HG02884 (cell line): ENCODE results near the gene PRPSAP1.

Source experiments
- ATAC-seq: cut with Tn5 transposase; IDR thresholded peaks from one replicate; pipeline ENCODE4 v1.9.1; 2021; ENCODE audit warnings: mild to moderate bottlenecking, moderate library complexity; ENCODE audit not compliant: unreplicated experiment

Gene PRPSAP1, protein sequence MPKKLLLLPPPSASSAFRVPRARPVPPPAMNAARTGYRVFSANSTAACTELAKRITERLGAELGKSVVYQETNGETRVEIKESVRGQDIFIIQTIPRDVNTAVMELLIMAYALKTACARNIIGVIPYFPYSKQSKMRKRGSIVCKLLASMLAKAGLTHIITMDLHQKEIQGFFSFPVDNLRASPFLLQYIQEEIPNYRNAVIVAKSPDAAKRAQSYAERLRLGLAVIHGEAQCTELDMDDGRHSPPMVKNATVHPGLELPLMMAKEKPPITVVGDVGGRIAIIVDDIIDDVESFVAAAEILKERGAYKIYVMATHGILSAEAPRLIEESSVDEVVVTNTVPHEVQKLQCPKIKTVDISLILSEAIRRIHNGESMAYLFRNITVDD

DNA sequence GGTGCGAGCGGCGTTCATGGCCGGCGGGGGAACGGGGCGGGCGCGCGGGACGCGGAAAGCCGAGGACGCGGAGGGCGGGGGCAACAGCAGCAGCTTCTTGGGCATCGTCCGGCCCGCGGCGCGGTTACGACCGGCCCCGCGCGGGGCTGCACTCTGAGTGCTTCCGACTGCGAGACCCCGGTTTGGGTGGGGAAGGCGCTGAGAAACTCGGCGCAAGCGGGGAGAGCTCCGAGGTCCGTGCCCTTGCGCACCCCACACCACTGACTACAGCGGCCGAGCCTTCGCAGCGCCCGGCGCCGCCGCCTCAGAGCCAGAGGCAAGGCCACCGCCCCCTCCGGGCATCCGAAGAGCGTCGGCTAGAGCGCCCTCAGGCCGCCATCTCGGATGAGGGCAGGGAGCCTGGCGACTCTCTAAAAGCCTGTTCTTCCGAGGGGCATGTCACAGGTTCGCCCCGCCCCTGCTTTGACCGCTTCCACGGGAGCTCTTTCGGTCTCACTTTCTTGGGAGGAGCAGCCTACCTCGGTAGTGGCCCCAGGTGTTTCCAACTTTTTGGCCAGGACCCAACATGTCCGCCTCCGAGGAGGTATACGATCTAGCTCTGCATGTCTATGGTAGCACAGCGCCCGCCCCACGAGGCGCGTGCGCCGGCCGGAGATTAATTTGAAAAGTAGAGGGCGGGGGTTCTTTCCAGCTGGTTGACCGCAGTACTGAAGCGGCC, at the start of gene PRPSAP1:
TSS of gene PRPSAP1 (minus strand) at position 318 of the 718 bp plus-strand sequence. CDS start at position 105, 213 bp downstream.
- ATAC-seq = peak; percentile 82

DNA sequence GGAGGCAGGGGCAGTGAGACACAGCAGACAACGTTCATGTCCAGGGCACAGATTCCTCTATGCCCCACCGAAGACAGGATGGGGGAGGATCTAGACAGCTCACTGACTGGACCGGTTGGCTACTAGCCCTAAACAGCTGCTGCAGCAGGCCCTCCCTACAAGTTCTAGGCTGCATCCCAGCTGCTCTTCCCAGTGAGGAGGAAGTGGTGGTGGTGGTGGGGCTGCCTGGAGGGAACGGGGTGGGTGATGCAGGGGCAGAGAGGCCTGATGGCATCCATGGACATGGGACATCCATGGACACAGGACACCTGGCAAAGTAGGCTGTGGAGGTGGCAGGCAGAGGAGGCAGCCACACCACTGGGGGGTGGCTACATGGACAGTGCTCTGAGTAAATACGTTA, 49.0 kb upstream of the PRPSAP1 start:
- no peak for ATAC-seq

DNA sequence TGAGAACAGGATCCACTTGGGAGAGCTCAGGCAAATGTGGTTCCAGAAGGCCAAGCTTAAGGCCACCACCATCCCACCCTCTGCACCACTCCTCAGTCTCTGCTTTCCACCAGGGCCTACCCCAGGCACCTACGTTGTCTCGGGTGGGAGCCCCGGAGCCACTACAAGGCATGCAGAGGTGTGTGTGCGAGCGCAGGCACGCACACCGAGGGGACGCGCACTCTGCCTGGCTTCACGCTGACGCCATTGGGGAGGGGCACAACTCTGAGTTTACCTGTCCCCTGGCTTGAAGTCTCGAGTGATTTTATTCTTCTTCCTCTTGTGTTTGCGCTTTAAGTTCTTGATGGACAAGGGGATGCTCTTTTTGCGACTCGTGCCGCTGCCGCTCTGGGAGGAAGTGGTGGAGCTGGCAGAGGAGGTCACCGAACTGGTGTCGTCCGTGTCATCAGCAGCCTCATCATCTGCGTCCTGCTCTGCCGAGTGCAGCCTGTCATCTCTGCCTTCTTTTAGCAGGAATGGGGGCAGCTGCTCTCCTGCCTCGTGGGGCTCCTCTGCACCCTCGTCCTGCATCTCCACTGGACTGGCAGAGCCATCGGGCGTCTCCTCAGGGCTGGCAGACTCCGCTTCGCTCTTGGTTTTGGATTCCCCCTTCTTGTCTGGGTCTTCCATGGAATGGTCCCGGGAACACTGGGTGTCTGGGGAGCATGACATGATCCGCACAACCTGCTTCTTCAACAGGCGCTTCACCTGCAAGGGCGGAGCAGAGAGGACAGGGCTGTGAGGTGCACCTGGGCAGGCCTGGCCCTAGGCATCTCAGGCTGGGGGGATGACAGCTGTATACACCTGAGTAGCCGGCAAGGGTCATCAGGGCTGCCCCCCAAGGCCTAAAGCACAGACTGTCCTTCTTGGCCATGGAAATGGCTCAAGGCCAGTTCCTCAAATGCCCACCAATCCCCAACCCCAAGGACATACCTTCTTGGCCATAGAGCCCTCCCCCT, 45.8 kb upstream of the PRPSAP1 start:
- ATAC-seq = no peak

DNA sequence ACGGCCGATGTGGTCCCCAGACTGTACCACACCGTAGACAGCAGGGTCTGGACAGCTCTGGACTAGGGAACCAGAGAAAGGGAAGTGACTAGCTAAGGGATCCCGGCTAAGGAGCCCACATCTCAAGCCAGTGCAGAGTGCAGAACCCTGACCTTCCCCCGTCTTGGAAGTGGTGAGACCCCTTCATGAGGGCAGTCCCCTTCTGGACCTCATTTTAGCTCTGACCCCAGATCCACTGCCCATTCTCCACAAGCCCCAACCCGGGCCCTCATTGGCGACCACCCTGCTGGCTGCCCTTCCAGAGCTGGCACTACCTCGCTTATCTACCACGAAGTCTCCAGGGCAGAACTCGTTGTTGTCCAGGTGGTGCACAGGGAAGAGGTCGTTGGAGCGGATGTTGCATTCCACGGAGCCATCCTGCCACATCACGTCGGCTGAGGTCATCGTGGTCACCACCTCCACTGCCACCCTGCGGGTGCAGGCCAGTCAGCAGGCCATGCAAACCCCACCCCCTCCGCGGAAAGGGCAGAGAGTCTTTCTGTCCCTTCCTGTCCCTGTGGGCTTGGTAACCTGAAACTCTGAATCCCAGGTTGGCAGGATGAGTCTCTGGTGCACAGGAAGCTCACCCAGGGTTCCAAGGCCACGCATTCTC, 44.9 kb upstream of the PRPSAP1 start:
- no peak for ATAC-seq

DNA sequence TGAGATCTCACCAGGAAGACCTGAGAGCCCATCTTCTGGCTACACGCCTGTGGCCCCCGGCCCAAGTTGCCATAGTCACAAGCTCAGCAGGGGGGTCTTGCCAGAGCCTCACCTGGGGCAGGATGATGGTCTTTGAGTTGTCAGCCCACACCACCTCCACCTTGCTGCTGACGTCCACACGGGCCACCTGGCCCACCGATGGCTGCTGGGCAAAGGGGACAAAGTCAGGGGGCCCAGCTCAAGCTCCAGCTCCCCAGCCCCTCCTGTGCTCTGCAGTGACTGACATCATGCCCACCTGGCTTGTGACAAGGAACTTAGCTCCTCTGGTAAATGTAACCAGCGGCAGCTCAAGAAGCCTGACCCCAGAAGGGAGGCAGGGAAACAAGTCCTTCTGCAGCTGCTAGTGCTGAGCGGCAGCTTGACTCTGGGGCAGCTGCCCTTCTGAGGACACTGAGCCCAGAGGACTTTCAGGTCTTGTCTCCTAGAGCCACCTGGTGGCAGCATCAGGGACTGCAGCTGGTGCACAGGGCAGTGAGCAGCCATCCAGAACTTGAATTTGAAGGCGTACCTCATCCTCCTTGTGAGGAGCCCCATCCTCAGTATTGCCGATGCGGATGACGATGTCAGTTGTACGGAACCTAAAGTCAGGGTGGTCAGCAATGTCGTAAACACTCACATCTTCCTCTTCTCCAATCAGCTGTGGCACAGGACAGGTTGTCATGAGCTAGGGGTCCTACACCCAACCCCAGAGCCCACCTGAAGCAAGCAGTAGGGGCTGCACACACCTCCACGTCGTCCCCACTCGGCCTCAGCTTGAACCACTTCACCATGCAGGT, 44.2 kb upstream of the PRPSAP1 start:
- ATAC-seq = no peak

DNA sequence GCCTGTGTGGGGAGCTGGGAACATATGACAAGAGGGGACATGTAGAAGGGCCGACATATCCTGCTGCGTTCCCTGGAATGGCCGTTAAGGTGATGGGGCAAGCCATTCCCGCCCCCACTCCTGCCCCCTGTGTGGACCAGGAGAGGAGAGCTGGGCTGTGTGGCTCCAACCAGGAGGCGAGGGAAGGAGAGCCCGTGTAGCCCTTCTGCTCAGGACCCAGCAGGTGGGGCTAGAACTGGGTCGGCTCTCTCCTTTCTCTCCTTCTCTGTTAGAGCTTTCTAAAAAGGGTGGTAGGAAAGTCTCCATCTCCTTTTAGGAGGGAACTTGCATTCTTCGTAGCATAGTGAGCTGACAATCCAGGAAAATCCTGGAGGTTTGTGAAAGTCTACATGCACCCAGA, 43.5 kb upstream of the PRPSAP1 start:
- no peak for ATAC-seq

DNA sequence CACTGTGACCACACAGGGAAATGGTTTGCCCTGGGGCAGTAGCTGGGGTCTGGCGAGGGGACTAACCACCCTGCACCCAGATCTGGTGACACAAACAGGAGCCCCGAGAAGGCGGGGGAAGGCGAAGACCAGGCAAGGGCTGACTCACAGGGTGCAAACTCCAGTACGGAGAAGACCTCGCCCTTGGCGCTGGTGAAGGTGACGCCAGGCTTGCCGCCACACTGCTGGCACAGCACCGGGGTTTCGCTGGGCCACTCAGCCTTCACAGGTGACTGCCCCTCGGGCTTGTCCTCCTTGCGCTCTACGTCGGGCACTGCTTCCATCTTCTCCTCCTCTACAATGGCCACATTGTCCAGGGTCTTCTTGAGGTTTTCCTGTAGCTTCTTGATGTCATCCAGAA, 42.3 kb upstream of the PRPSAP1 start:
- no peak for ATAC-seq

DNA sequence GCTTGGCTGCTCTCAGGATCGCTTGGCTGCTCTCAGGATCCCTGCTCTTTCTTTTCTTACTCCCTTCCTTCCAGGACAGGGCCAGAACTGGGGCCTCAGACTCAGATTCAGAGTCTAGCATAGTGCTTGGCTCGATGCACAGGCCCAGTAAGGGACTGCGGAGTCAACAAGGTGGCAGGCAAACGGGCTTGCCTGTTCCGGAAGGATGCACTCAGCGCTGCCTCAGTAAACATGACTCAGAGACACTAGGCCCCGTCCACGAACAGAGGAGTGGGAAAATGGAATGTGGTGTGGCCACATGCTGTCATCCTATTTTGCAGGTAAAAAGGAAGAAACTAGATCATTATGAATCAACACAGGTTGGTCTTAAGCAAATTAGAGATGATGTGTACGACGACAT, 40.5 kb upstream of the PRPSAP1 start:
- no peak for ATAC-seq

DNA sequence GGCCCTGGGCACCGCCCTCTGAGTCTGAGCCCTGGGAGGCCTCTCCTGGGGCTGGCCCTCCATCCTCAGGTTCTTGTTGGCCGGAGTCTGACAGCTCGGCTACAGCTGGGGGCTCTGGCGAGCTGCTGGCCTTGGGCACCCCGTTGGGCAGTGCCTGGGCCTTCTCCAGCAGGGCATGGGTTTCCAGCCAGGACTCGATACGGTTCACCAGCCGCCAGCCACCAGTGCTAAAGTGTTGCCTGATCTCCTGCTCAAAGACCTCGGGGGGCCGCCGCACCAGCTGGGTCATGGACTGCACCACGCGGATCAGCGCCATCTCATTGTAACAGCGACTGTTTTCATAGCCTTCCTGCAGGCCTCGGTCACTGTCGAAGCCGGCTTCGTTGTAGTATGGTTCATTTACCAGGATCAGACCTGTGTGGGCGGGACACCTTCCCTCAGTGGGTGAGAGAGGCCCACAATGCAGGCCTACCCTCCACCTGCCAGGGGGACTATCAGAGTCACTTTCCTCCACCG, 37.5 kb upstream of the PRPSAP1 start:
- ATAC-seq = no peak

DNA sequence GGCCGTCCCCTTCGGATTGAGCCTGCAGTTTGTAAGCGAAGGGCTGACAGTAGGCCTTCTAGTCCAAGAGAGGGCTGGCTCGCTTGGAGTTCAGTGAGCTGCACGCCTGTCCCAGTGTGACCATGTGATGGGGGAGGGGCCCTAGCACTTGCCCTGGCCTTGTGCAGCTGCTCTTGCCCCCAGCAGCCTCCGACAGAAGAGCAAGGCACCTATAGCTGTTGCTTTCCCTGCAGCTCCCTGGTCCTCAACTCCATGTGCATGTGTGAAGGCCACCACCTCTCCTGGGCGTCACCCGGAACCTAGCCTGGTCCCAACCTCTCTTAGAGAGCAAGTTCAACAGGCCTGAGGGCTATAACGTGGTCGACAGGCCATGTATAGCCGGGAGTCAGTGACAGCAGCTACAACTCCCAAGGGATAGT, 36.3 kb upstream of the PRPSAP1 start:
- no peak for ATAC-seq

DNA sequence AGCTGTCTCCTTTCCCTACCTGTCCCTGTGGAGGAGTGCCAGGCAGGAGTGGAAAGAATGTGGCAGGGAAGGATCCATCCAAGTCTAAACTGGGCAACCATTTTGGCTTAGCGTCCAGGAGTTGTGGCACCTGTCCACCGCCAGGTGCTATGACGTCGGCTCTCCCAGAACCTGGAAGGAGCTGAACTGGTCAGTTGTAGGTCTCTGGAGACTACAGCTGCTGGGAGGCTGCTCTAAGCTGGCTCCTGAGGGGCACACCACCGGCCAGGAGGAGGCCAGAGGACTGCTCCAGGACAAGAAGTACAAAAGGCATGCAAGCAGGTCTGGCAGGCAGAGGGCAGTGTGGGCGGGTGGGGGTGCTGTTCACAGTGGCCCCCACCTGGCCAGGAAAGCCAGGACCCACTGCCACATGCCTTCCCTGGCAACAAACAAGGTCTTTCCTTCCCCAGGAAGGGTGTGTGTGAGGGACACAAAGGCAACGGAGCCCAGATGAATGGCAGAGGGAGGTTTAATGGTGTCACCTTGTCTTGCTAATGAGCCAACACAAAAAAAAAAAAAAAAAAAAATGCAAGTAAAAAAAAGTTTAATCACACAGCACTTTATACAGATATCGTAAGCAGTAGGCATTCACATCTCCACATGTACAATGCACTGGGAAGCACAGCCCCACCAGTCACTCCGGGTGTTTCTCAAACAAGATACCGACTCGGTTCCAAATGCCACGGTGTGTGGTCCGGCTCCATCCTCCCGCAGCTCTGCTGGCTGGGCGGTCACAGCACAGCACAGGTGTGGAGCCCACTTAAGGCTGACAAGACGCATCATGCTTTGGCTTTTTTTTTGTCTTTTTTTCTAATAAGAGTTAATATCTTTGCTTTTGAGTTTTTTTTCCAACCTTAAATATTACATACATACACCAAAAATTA, 35.5 kb upstream of the PRPSAP1 start:
- ATAC-seq = no peak

DNA sequence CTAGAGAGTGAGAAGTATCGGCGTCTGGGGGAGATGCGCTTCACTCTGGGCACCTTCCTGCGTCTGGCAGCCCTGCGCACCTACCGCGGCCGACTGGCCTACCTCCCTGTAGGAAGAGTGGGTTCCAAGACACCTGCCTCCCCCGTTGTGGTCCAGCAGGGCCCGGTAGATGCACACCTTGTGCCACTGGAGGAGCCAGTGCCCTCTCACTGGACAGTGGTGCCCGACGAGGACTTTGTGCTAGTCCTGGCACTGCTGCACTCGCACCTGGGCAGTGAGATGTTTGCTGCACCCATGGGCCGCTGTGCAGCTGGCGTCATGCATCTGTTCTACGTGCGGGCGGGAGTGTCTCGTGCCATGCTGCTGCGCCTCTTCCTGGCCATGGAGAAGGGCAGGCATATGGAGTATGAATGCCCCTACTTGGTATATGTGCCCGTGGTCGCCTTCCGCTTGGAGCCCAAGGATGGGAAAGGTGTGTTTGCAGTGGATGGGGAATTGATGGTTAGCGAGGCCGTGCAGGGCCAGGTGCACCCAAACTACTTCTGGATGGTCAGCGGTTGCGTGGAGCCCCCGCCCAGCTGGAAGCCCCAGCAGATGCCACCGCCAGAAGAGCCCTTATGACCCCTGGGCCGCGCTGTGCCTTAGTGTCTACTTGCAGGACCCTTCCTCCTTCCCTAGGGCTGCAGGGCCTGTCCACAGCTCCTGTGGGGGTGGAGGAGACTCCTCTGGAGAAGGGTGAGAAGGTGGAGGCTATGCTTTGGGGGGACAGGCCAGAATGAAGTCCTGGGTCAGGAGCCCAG, 33.5 kb upstream of the PRPSAP1 start:
- no peak for ATAC-seq

DNA sequence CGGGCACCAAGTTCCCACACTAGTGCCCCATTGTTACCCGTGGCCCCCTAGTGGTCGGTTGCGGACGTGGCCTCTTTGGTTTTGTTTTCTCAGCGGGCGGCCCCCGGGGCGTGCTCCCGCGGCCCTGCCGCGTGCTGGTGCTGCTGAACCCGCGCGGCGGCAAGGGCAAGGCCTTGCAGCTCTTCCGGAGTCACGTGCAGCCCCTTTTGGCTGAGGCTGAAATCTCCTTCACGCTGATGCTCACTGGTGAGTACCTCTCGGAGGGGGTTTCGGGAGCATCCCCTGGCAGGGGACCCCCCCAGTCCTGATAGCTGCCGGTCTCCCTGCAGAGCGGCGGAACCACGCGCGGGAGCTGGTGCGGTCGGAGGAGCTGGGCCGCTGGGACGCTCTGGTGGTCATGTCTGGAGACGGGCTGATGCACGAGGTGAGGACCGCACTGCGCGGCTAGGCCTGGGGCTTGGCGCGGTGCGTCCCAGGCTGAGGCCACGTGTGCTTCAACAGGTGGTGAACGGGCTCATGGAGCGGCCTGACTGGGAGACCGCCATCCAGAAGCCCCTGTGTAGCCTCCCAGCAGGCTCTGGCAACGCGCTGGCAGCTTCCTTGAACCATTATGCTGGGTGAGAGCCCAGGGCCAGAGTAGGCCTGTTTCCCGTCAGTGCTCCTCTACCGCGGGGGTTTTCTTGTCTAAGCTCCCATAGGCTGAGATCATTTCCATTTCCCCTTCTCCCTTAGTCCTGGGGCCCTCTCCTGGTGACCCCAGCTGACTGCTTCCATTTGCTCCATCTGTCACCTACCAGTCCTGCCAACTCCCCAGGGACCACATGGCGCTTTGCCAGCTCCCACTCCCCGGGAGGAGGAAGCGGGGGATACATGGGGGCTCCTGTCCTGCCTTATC, 32.4 kb upstream of the PRPSAP1 start:
- no peak for ATAC-seq

DNA sequence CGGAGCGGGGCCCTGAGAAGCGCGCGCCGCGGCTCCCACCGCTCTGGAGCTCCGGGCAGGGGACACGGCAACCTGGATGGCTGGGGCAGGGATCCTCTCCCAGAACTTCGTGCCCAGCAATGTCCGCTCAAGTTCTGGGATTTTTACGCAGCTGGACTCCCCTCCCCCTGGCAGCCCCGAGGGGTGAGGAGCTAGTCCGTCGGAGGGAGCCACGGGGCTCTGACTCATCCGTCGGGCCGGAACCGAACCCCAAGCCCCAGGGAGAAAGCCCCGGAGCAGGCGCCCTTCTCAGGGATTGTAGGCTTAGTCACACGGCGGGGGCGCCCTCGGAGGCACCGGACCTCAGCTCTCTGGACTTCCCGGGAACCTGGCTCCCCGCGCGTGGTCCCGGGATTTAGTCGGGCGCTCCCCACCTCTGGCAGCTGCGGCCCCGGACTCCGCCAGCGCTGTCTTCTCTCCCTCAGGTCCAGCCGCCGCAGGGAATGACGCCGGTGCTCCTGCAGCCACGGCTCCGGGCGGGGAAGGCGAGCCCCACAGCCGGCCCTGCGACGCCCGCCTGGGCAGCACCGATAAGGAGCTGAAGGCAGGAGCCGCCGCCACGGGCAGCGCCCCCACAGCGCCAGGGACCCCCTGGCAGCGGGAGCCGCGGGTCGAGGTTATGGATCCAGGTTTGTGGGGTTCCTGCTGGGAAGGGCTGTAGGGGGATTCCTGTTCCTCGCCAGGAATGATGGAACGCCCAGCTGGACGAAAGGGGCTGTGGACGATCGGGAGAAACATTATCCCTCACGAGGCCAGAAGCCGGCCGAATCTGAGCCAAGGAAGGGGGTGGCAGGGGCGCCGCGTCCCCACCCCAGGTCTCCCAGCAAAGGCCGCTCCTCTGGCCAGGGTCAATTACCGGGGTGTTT, 31.5 kb upstream of the PRPSAP1 start:
- no peak for ATAC-seq

DNA sequence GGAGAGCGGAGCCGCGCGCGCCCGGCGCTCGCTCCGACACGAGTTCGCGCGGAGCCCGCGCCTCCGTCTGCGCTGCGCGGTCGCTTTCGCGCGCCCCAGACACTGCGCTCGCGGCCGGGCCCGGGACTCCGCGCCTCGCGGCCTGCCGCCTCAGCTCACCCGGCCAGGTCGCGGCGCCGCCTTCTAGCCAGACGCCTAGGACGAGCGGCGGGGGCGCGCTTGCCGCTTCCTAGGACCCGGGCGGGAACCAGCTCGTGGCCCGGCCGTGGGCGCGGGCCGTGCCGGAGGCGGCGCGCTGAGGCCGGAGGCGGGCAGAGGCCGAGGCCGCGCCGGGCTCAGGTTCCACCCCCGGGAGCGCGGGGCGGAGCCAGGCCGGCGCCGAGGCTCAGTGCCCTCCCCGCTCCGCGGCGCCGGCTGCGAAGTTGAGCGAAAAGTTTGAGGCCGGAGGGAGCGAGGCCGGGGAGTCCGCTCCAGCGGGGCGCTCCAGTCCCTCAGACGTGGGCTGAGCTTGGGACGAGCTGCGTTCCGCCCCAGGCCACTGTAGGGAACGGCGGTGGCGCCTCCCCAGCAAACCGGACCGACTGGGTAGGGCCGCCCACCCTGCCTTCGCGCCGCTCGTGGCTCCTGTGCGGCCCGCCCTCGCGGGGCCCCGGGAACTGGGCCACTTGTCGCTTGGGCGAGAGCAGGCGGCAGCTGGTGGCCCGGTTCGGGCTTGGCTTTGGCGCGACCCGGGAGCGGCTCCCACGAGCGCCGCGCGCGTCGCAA, 30.7 kb upstream of the PRPSAP1 start, which contains the start of gene SPHK1:
TSS of gene SPHK1 (plus strand) at position 388 of the 765 bp plus-strand sequence. CDS start 1,036 bp downstream, outside the sequence.
- ATAC-seq = peak; percentile 53
